Suprapubic skin (tissue), 4 donors: ENCODE data around the gene OFD1.

Source experiments
- CTCF ChIP-seq, 2 donors: fragments of 200-600 bp in 1 of 2; fragments of 450-650 bp in 1 of 2; sonication (generic) in 1 of 2; IDR thresholded peaks; one replicate each; pipeline ENCODE4 v1.5.1; 2016 to 2019; ENCODE audit warnings: antibody characterized with exemption in 2 of 2, mild to moderate bottlenecking in 1 of 2, moderate library complexity in 1 of 2
- EP300 ChIP-seq: sonication (generic); formaldehyde crosslinking; IDR thresholded peaks from one replicate; pipeline ENCODE4 v1.6.1; 2017; ENCODE audit warnings: antibody characterized with exemption
- POLR2AphosphoS5 ChIP-seq, 3 donors: sonication (generic); formaldehyde crosslinking; IDR thresholded peaks; one replicate each; pipeline ENCODE4 v1.6.1; 2017; ENCODE audit warnings: antibody characterized with exemption in 3 of 3

- TF ChIP-seq POLR2AphosphoS5 (IDR thresholded peaks at IDR 0.05) (no peak), CTCF (IDR thresholded peaks at IDR 0.05) (no peak), EP300 (no peak)
Observed at GRCh38 chrX:13698432-13698831, 36.1 kb upstream of the OFD1 start.
